COLO829 (cell line): ENCODE data around the gene RPS3.

Experiments used
- DNase-seq: peaks from one replicate; pipeline ENCODE4 v3.0.0; 2012; ENCODE audit warnings: low spot score

The RPS3 gene

GRCh38 chr11:75435571-75435925 lies 36.2 kb downstream of the RPS3 start:
- DNase-seq, result no peak

- DNase-seq, result no peak
Measured at GRCh38 chr11:75436806-75437205, 37.5 kb downstream of the RPS3 start.

GRCh38 chr11:75437966-75438659 lies 38.8 kb downstream of the RPS3 start:
- no peak for DNase-seq

GRCh38 chr11:75439026-75439425 lies 39.7 kb downstream of the RPS3 start:
- no peak for DNase-seq

GRCh38 chr11:75439495-75440120 lies 40.3 kb downstream of the RPS3 start:
- no peak for DNase-seq

GRCh38 chr11:75440960-75441803 lies 41.9 kb downstream of the RPS3 start:
- DNase-seq, result no peak

- no peak for DNase-seq
Measured at GRCh38 chr11:75441804-75442132, 42.5 kb downstream of the RPS3 start.

GRCh38 chr11:75442161-75442885 lies 43.0 kb downstream of the RPS3 start:
- no peak for DNase-seq

- DNase-seq, result no peak
Measured at GRCh38 chr11:75443043-75443442, 43.7 kb downstream of the RPS3 start.

- peak; percentile 62 for DNase-seq
Measured at GRCh38 chr11:75445315-75445953, 46.1 kb downstream of the RPS3 start.

- DNase-seq, result no peak
Measured at GRCh38 chr11:75447415-75447814, 48.1 kb downstream of the RPS3 start.

GRCh38 chr11:75449271-75449670 lies 50.0 kb downstream of the RPS3 start:
- no peak for DNase-seq

GRCh38 chr11:75449776-75450175 lies 50.5 kb downstream of the RPS3 start:
- DNase-seq, result no peak

GRCh38 chr11:75450236-75450635 lies 50.9 kb downstream of the RPS3 start:
- no peak for DNase-seq

GRCh38 chr11:75450826-75451821 lies 51.8 kb downstream of the RPS3 start:
- DNase-seq, result no peak

GRCh38 chr11:75453916-75454655 lies 54.8 kb downstream of the RPS3 start:
- DNase-seq, result no peak

GRCh38 chr11:75454987-75455386 lies 55.7 kb downstream of the RPS3 start:
- no peak for DNase-seq
